HCT116 (cell line): ENCODE measurements around the gene IGF2. TPM values are rescaled to one million over a fixed set of nuclear protein-coding genes. Genes with fewer than 3 reads are reported as not detected.

ENCODE experiments used
- ATAC-seq: fragments of 200-7000 bp; cut with Tn5 transposase; 2 replicates; pipeline ENCODE4 v1.9.1; 2020; ENCODE audit warnings: mild to moderate bottlenecking, moderate library complexity
- BruUV-seq: library from RNA; stranded (reverse); fragments of 400-500 nt; replicated peaks from 2 replicates; lab custom pipeline; 2021; lab: Mats Ljungman, UMichigan
- CTCF ChIA-PET: fragments of 300-600 bp; sonication (Branson Sonifier 250); formaldehyde crosslinking; loops from one replicate; lab custom pipeline; 2021; ENCODE audit warnings: antibody characterized with exemption; lab: Charles Lee
- POLR2A ChIA-PET: fragments of 300-600, 350-600 bp; sonication (Branson Sonifier 250); formaldehyde crosslinking; loops from one replicate; lab custom pipeline; 2021; ENCODE audit warnings: antibody characterized with exemption; lab: Charles Lee
- RAD21 ChIA-PET, 2 experiments: fragments of 300-600 bp; sonication (Branson Sonifier 250); formaldehyde crosslinking; loops; one replicate each; lab custom pipeline; 2023; ENCODE audit warnings: low total read pairs in 2 of 2; ENCODE audit not compliant: uncharacterized antibody in 2 of 2, unreplicated experiment in 2 of 2, low non-redundant PET in 1 of 2; lab: Charles Lee
- DNase-seq: peaks from one replicate; pipeline ENCODE4 v3.0.0-alpha.2; 2010; ENCODE audit warnings: low read depth, low spot score
- H2AFZ ChIP-seq: fragments of 200-600 bp; shearing (Covaris generic), sonication (generic); 2 replicates; pipeline ENCODE4 v1.6.1; 2017; ENCODE audit warnings: low read depth, mixed run types, mixed read lengths, antibody characterized with exemption, low read length; ENCODE audit not compliant: poor library complexity, severe bottlenecking
- H3K27ac ChIP-seq: 2 replicates; pipeline ENCODE4 v1.5.1; 2012; ENCODE audit warnings: low read depth, low read length
- H3K27me3 ChIP-seq: fragments of 200-600 bp; sonication (generic); 2 replicates; pipeline ENCODE4 v1.6.1; 2016; ENCODE audit warnings: mixed run types, low read length, mixed read lengths; ENCODE audit not compliant: insufficient read depth
- H3K36me3 ChIP-seq, 2 experiments: fragments of 200-500 bp in 1 of 2; fragments of 200-600 bp in 1 of 2; sonication (Bioruptor generic) in 1 of 2; sonication (generic) in 1 of 2; 2 replicates each; pipeline versions ENCODE4 v1.5.1 to v1.6.1; 2014 to 2016; ENCODE audit warnings: low read length in 2 of 2, inconsistent platforms in 1 of 2, mixed read lengths in 1 of 2, mixed run types in 1 of 2; ENCODE audit not compliant: insufficient read depth in 2 of 2, control insufficient read depth in 1 of 2
- H3K4me1 ChIP-seq, 2 experiments: fragments of 200-600 bp in 1 of 2; sonication (generic) in 1 of 2; 2 replicates each; pipeline versions ENCODE4 v1.5.1 to v1.6.1; 2012 to 2017; ENCODE audit warnings: low read length in 2 of 2, inconsistent platforms in 1 of 2, mild to moderate bottlenecking in 1 of 2, mixed read lengths in 1 of 2, mixed run types in 1 of 2, moderate library complexity in 1 of 2; ENCODE audit not compliant: insufficient read depth in 2 of 2, control insufficient read depth in 1 of 2
- H3K4me2 ChIP-seq: fragments of 200-600 bp; sonication (generic); 2 replicates; pipeline ENCODE4 v1.6.1; 2017; ENCODE audit warnings: mixed run types, low read length, mixed read lengths
- H3K4me3 ChIP-seq, 2 experiments: fragments of 200-600 bp in 1 of 2; sonication (generic) in 1 of 2; replicated peaks in 1 of 2; 2 replicates each; pipeline ENCODE4 v1.5.1; 2011 to 2016; ENCODE audit warnings: low read length in 2 of 2, control low read depth in 1 of 2, low read depth in 1 of 2, mild to moderate bottlenecking in 1 of 2, mixed read lengths in 1 of 2, mixed run types in 1 of 2
- H3K79me2 ChIP-seq: fragments of 200-600 bp; sonication (generic); 2 replicates; pipeline ENCODE4 v1.6.1; 2017; ENCODE audit warnings: mild to moderate bottlenecking, mixed run types, low read length, moderate library complexity, mixed read lengths; ENCODE audit not compliant: insufficient read depth
- H3K9ac ChIP-seq: fragments of 200-600 bp; sonication (generic); 2 replicates; pipeline ENCODE4 v1.6.1; 2016; ENCODE audit warnings: low read length, mixed read lengths
- H3K9me2 ChIP-seq: fragments of 200-600 bp; sonication (generic), shearing (Covaris generic); 2 replicates; pipeline ENCODE4 v1.6.1; 2017; ENCODE audit warnings: mixed run types, mild to moderate bottlenecking, moderate library complexity; ENCODE audit not compliant: insufficient read depth
- H3K9me3 ChIP-seq, 2 experiments: fragments of 200-500 bp in 1 of 2; fragments of 200-600 bp in 1 of 2; sonication (Bioruptor generic) in 1 of 2; sonication (generic) in 1 of 2; 2 replicates each; pipeline ENCODE4 v1.6.1; 2014 to 2017; ENCODE audit warnings: low read length in 2 of 2, mixed read lengths in 2 of 2, inconsistent platforms in 1 of 2, low read depth in 1 of 2, mild to moderate bottlenecking in 1 of 2, mixed run types in 1 of 2, moderate library complexity in 1 of 2; ENCODE audit not compliant: control insufficient read depth in 1 of 2, insufficient read depth in 1 of 2
- H4K20me1 ChIP-seq: fragments of 200-600 bp; sonication (generic), shearing (Covaris generic); 2 replicates; pipeline ENCODE4 v1.6.1; 2017; ENCODE audit warnings: mixed run types, mild to moderate bottlenecking, moderate library complexity; ENCODE audit not compliant: insufficient read depth
- CTCF ChIP-seq, 3 experiments: fragments of 200-600 bp in 1 of 3; sonication (generic) in 1 of 3; IDR thresholded peaks in 2 of 3; conservative IDR thresholded peaks in 1 of 3; 2 replicates each; pipeline ENCODE4 v1.5.1; 2012 to 2017; ENCODE audit warnings: low read depth in 2 of 3, low read length in 2 of 3, antibody characterized with exemption in 1 of 3, borderline replicate concordance in 1 of 3, control low read depth in 1 of 3, mild to moderate bottlenecking in 1 of 3, mixed read lengths in 1 of 3, mixed run types in 1 of 3, moderate library complexity in 1 of 3; ENCODE audit not compliant: insufficient read depth in 1 of 3
- ELF1 ChIP-seq: IDR thresholded peaks from 2 replicates; pipeline ENCODE4 v1.6.1; 2012; ENCODE audit warnings: low read depth, borderline replicate concordance
- EZH2phosphoT487 ChIP-seq: fragments of 200-600 bp; IDR thresholded peaks from 2 replicates; pipeline ENCODE4 v1.6.1; 2018; ENCODE audit warnings: antibody characterized with exemption, borderline replicate concordance
- FOSL1 ChIP-seq: IDR thresholded peaks from 2 replicates; pipeline ENCODE4 v1.6.1; 2012; ENCODE audit warnings: low read depth
- MAX ChIP-seq: IDR thresholded peaks from 2 replicates; pipeline ENCODE4 v1.6.1; 2012
- POLR2A ChIP-seq: IDR thresholded peaks from 2 replicates; pipeline ENCODE4 v1.7.0; 2011; ENCODE audit warnings: borderline replicate concordance; ENCODE audit not compliant: insufficient read depth, insufficient read length; ENCODE audit errors: extremely low read depth
- REST ChIP-seq: IDR thresholded peaks from 2 replicates; pipeline ENCODE4 v1.6.1; 2012; ENCODE audit warnings: low read depth
- SIN3A ChIP-seq: IDR thresholded peaks from 2 replicates; pipeline ENCODE4 v1.6.1; 2012; ENCODE audit warnings: low read depth
- YY1 ChIP-seq: IDR thresholded peaks from 2 replicates; pipeline ENCODE4 v1.6.1; 2011; ENCODE audit warnings: low read length, low read depth, moderate library complexity, mild to moderate bottlenecking; ENCODE audit not compliant: insufficient replicate concordance; ENCODE audit errors: extremely low read depth
- ZBTB33 ChIP-seq: IDR thresholded peaks from 2 replicates; pipeline ENCODE4 v1.6.1; 2011; ENCODE audit warnings: mild to moderate bottlenecking, low read length, moderate library complexity; ENCODE audit not compliant: insufficient replicate concordance; ENCODE audit errors: extremely low read depth
- intact Hi-C: fragments of 100-400 bp; cut with micrococcal nuclease; formaldehyde crosslinking; loops from 2 replicates; pipeline ENCODE4 v1.10.0; 2022
- total RNA-seq: library from RNA; stranded (reverse); gene quantifications from one replicate; pipeline ENCODE4 v1.2.1, GENCODE V29; 2021; ENCODE audit not compliant: unreplicated experiment

IGF2 gene
- total RNA-seq, 1 experiment from 2014 or later: 17.9 TPM

GRCh38 chr11:2100361-2101170 is 38.6 kb downstream of the IGF2 start:
- Histone ChIP-seq H3K9me2 (no peaks in the 10 kb centered on the region), H3K36me3 (no peaks in the 10 kb centered on the region), H3K4me2 (no peak overlapping the region), H3K9me3 (no peaks in the 10 kb centered on the region), H2AFZ (no peak overlapping the region), H4K20me1 (no peaks in the 10 kb centered on the region), H3K9ac (no peak overlapping the region), H3K27ac (no peak overlapping the region), H3K4me3 (no peak overlapping the region), H3K27me3 (no peaks in the 10 kb centered on the region), H3K79me2 (no peaks in the 10 kb centered on the region), H3K4me1 (peaks cover 0 to 3% of the 10 kb centered on the region in 2 experiments; a peak in 2 of 4 replicates)
- no peak for ATAC-seq
- intact Hi-C loops: no loop called here
- POLR2A ChIA-PET: no interaction called here
- no peak for DNase-seq
- no TSS peak for BruUV-seq
- RAD21 ChIA-PET: interaction anchor here in 1 of 2 experiments (1.1 kb wide), 1 partner anchor 51 kb away, joined by 3 read pairs; no protein-coding TSS in a partner anchor
- CTCF ChIA-PET: no interaction called here
- TF ChIP-seq YY1 (no peak), POLR2A (no peak), FOSL1 (no peak), ZBTB33 (no peak), CTCF (IDR thresholded peaks at IDR 0.05 in 2 of 3, conservative IDR thresholded peaks at IDR 0.05 in 1 of 3; ENCODE audit: borderline replicate concordance in 1 of 3, insufficient read depth in 1 of 3, low read depth in 2 of 3, low read length in 2 of 3) (no peak), ELF1 (no peak), MAX (no peak), EZH2phosphoT487 (no peak), SIN3A (no peak), REST (no peak)
